GM21825 (cell line): Measurements from ENCODE around the gene CMTM1.
"Not testable (repeated sequence)": the region's sequence is repeated elsewhere in the genome, so short reads cannot be mapped to it uniquely, and the experiment has no call there.

Source experiments
- ATAC-seq: cut with Tn5 transposase; IDR thresholded peaks from one replicate; pipeline ENCODE4 v1.9.1; 2021; ENCODE audit warnings: mild to moderate bottlenecking, moderate library complexity; ENCODE audit not compliant: unreplicated experiment

The CMTM1 gene

DNA sequence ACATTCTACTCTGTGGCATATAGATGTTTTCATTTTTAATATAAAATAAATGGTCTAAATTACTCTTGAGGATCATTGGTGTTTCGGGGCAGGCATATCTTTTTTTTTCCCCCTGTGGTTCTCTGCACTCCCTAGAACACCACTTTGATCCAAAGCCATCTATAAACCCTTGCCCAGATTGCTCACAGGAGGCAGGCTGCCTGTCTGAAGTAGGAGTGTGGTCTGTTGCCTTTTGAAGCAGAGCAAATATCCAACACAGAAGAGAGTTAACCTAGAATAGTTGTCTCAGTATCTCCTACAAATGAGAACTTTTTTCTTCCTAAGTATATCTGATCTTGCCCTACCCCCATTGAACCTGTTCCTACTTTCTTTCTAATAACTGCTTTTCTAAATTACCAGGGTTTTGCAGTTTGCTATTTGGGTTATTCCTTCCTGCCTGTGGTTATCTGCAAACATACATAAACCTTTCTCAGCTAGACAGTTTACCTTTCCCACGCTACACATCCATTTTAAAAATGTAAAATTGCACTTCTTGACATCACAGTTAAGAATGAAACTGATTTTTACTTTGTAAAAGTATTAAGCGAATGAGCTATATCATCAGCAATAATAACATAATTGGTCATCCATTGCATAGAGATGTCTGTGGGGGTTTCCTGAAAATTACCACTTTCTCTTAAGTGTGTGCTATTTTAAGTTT, 4.7 kb upstream of the CMTM1 start:
- no peak for ATAC-seq

DNA sequence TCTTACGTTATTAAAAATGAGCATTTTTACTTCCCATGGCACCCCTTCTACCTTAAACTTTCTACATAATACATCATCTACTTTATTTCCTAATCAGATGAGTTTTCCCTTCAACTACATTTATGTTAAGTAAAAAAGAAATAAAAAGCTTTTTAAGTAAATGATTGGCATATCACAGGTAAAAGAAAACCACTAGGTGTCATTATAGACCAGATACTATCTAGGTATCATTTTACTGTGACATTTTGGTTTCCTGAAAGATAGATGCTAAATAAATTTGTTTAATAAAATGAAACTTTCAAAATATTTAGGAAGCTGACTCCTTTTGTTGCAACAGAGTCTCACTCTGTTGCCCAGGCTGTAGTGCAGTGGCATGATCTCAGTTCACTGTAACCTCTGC, 3.8 kb upstream of the CMTM1 start:
- ATAC-seq, result no peak

DNA sequence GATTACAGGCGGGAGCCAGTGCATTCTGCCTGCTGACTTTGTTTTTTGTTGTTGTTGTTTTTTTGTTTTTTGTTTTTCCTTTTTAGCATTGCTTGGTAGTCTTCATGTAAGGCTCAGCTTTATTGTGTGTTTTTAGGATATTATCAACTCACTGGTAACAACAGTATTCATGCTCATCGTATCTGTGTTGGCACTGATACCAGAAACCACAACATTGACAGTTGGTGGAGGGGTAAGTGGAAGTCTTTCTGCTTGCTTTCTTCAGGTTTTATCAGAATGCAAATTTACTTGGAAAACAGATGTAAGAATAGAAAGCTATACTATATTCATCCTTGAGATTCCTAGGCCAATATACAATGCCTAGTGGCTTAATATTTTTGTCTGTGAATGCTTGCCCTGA, 3.3 kb upstream of the CMTM1 start:
- ATAC-seq, result no peak

DNA sequence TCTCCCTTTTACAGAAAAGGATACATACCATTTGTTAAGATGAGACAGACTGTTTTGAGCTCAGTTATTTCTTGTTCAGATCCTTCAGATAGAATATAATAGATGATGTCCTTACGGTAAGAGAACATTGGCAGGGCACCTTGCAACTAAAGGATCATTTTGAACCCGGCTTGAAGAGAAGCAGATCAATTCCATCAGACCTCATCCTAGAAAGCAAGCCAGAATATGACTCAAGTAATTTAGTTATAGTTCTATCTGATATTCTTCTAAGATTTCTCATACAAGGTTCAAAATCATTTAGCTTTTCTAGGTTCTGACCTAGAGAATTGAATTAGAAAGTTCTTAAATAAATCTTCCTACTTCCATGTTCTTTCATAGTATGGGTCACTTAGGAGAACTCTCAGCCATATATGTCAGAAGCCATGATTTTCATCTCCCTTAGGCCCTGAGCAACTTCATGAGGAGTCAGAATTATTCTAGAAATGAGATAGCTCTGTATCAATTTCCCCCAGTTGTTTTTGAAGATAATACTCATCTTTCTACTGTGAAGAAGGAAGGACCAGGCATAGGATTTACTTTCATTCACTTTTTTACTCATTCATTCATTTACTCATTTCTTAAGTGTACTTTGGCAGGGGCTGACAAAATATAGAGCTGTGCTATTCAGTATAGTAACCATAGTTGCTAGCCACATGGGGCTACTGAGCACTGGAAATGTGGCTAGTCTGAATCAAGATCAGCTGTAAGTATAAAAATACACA, 2.5 kb upstream of the CMTM1 start:
- ATAC-seq, result no peak

DNA sequence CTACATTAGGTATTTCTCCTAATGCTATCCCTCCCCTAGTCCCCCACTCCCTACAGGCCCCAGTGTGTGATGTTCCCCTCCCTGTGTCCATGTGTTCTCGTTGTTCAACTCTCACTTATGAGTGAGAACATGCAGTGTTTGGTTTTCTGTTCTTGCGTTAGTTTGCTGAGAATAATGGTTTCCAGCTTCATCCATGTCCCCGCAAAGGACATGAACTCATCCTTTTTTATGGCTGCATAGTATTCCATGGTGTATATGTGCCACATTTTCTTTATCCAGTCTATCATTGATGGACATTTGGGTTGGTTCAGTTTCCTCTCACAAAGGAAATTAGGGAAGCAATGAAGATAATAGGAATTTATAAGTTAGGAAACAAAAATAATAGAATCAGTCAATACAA, 1.0 kb downstream of the CMTM1 start:
- not testable (repeated sequence) for ATAC-seq

DNA sequence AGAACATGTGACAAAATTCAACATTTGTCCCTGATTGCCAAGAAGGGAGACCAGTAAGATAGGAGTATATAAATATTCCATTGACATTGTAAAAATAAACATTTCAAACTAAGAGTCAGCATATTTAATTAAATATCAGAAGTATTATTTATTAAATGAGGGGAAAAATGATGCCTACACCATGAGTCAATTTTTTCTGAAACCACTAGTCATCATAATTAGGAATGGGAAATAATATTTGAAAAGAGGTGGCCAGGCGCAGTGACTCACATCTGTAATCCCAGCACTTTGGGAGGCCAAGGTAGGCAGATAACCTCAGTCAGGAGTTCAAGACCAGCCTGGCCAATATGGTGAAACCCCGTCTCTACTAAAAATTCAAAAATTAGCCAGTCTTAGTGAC, 2.1 kb downstream of the CMTM1 start:
- ATAC-seq, result no peak

DNA sequence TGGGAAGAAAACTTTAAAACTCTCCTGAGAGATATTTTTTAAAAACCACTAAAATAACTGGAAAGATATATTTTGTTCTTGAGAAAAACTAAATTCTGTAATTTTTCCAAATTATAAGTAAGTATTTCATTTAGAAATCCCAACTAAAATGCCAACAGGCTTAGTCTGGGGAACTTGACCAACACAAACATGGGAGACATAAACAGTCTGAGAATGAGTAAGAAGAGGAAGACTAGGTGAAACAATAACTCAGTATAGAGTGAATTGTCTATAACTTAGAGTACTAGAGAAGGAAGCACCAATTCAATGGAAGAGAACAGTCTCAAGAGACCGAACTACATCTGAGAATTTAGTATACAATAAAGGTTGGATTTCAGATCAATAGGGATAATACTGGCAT, 2.9 kb downstream of the CMTM1 start:
- ATAC-seq, result no peak

DNA sequence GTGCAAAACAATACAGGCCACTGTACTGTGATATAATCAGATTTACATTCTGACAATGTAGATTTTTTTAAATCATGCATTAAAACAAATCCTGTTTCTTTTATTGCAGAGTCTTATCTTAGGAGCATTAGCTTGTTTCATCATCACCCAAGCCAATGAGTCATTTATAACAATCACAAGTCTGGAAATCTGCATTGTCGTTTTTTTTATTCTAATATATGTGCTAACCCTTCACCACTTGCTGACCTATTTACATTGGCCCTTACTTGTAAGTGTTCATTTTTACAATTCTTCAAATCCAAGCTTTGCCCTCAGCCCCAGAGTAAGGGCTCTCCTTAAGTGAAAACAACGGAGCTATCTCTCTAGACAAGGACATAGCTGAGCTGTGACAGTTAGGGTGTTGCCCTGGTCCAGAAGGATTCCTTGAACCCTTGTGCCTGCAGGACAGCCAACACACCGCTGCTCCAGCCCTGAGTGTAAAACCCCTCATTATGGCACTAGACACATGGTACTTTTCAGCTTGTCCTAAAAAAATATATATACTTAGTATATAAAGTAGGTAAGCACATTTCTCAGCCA, 3.7 kb downstream of the CMTM1 start:
- no peak for ATAC-seq

DNA sequence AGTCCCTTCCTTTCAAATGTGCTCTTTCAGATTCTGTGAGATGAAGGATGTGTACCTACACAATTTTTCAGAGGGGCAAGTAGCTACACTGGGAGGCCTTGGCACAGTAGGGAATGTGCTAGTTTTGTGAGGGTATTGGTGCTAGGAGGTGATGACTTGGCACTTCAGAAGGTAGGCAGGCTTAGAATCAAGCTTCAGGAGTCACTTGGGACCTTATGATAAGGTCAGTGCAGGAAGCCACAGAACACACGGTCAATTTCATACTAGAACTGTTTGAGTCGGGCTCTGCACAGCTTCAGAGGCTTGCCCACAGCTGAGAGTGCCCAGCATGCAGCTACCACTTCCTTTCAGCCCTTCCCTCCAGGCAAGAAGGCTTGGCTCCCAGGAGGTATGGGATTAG, 6.1 kb downstream of the CMTM1 start:
- no peak for ATAC-seq

DNA sequence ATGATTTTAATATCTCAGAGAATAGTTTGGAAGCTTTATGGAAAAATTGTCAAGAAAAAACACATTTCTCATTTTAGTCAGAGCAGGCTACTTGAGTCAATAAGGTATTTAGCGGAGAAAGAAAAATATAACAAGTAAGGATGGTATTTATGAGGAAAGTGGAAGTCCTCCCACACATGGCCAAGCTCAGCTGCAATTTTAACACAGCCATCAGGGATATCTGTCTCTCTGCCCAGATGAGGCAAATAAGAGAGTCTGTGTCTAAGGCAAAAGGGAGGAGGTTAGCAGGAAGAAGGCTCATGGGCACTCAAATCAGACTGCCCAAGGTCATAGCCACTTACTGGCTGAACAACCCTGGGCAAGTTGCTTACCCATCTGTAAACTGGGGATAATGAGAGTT, 7.8 kb downstream of the CMTM1 start:
- no peak for ATAC-seq

DNA sequence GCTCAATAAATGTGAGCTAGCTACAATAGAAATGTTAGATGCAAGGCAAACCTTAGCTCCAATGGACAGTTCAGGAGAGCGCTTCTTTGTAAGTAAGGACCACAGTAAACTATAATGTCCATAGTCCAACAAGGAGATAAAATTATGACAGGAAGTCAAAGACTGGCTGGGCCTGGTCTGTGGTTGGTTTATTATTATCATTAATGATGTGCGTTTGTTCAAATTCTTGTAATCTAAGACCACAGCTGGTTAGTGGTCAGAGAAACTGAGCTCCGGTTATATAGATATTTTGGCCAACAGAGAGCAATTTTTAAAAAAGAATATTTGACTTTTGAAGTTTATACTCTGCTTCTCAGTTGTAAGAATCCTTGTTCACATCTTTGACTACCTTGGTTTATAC, 8.3 kb downstream of the CMTM1 start:
- no peak for ATAC-seq

DNA sequence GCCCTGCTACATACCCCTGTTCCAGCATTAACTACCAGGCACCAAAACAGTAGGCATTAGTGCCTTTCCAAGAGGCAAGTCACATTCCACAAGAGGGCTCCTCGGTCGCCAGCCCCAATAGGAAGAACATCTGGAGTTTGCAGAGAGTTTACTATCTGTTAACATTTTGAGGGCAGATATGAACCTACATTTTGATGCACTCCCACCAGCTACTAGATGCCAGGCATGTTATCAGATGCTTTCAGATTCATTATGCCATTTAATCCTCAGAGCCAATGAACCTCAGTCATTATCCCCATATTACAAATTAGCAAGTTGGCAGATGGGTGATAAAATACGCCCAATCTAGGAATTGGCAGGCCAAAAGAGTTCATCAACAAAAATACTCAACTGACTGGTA, 8.8 kb downstream of the CMTM1 start:
- no peak for ATAC-seq

DNA sequence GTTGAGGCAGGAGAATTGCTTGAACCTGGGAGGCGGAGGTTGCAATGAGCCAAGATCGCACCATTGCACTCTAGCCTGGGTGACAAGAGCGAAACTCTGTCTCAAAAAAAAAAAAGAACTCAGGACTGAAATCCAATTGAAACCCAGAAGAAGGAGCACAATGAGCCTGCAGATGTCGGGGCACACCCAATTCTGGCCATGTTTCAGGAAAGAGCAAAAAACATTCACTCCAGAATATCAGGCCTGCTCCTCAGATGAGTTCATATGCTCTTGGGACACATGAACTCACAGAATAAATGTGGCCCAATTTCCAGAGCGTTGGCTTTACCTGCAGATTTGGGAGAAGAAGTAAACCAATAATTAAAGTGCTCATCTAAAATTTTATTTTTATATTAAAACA, 10.1 kb downstream of the CMTM1 start:
- ATAC-seq, result no peak

DNA sequence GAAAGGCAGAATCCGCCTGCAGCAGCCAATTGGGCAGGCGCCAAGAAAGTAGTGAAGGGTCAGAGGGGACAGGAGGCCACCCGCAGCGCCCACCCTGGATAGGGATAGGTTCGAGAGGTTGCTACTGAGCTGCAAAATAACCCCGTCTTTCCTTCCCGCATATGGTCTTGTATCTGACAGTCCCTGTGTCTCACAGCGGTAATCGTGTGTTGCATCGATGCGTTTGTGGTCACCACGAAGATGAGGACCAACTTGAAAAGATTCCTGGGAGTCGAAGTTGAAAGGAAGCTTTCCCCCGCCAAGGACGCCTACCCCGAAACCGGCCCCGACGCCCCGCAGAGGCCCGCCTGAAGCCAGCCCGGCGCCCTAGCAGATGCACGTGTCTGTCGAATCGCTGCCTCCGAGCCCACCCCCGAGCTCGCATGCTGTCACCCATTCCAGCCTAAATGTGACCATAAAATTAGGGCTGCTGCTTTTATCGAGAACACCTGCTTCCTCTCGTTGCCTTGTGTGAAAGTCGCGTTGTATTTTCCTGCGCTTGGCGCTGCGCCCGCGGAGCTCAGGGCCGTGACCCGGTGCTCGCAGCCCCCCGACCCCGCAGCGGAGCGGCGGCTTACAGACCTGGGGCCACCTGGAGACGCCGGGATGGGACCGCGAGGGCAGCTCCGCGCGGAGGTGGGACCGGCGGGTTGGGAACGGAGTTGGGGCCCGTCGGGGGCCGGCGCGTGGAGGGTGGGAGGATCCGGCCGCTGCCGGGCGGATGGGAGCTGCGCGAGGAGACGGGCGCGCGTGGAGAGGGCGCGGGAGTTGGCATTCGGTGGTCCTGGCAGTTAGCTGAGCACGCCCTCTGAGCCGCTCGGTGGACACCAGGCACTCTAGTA, 12.7 kb downstream of the CMTM1 start, which contains the start of gene CMTM2:
CMTM2 (plus strand) TSS at position 813 of the 881 bp plus-strand sequence. CDS start 145 bp downstream, outside the sequence.
- ATAC-seq, result no peak

DNA sequence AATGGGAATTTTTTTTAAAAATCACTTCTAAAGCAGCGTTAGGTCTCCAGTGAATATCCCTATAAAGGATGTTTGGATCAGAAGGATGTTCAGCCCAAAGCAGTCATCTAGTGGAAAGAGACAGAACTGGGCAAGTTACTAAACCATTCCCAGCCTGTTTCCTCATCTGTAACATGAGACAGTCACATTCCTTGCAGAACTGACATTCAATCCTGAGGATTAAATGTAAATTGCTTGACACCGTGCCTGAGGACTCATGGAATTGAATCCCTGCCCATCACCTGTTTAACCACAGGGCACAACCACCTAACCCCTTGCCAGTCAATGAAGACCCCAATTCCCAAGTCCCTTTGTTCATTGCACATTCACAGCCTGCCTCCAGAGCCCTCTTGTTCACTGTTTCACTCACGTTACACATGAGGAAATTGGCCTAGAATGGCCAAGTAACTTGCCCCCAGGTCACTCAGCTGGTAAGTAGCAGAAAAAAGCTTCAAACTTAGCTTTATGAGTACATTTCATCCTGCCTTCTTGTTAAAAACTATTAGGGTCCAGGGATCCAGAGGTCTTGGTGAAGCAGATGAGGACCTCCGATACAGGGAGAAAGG, 14.5 kb downstream of the CMTM1 start:
- ATAC-seq, result no peak

DNA sequence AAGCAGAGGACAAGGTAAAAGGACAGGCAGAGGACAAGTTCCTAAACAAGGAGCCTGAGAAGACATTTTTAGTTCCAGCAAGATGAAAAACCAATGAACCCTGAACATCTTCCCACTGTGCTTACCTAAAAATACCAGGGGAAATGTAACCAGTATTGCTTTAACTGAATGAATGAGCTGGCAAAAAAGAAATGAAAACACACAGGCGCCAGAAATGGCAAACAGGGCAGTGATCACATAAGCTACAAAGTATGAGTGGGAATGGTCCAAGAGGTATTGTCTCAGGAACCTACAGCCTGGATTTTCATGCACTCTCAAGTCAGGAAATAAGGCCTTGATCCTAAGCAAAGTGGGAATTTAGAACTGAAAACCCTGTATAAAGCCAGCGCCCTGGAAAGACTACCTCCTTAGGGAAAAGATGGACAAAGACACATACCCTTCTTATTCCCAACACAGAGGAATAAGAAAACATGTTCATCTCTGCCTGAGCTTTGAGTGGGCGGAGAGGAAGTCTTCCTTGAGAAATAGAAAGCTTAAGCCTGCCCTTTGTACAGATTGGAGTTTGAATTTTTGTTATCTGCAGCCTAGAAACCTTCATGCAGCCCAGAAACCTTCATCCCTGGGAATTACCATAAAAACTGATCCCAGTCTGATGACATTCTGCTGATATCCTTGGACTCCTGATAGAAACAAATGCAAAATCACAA, 15.2 kb downstream of the CMTM1 start:
- no peak for ATAC-seq

DNA sequence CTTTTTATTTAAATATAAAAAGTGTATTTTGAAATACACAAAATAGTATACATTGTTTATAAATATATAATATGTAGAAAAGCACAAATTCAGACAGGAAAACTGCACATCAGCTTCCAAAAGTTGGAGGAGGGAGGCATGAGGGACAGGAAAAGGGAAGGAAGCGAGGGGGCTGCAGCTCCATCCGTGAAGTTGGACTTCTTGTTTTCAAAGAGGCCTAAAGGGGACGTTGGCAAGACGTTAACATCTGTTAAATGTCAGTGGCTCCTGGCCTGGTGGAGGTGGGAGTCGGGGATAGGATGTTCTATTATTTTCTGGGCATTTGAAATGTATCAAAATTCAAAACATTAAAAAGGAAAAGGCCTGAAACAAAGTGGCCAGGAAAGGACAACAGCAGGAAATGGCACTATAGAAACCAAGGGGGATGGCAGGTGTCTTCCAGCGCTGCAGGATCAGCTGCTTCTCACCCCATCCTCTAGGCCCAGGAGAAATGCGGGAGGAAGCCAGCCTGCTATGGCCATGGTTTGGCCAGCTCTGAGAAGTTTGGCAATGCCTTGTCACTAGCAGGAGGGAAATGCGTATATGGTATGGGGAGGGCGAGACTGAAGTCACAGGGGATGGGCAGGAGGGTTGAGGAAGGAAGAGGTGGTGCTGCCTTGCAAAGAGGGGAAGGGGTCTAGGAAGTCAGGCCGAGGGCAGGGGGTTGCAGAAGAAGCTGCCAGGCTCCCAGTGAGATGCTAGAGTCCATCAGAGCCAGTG, 19.4 kb downstream of the CMTM1 start:
- no peak for ATAC-seq

DNA sequence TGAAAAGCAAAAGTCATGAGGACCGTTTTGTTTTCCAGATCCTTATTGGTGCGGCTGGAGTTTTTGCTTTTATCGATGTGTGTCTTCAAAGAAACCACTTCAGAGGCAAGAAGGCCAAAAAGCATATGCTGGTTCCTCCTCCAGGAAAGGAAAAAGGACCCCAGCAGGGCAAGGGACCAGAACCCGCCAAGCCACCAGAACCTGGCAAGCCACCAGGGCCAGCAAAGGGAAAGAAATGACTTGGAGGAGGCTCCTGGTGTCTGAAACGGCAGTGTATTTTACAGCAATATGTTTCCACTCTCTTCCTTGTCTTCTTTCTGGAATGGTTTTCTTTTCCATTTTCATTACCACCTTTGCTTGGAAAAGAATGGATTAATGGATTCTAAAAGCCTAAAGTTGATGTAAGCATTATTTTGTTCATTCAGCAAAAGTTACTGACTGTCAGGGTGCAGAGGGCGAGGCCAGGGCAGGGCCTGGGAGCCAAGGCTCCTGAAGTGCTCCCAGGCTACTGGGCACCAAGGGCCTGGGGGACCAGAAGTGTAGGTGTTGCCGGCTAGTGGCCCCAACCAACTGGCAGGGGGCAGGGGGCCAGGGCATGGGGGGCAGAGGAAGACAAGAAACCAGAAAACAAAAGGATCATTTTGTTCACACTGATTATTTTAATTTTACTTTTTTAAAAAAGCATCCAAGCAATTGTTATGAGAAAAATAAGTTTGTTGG, 21.8 kb downstream of the CMTM1 start:
- no peak for ATAC-seq
